HepG2 (cell line): ENCODE results near the gene NUDT13. TPM values are rescaled to one million over a fixed set of nuclear protein-coding genes. Genes with fewer than 3 reads are reported as not detected.

ENCODE experiments used
- CENPX ChIP-seq: sonication (generic); formaldehyde crosslinking; IDR thresholded peaks from 2 replicates; pipeline ENCODE4 v1.9.0; 2021; ENCODE audit warnings: mild to moderate bottlenecking, missing genetic modification reagents, moderate library complexity
- FOXP1 ChIP-seq, 2 experiments: fragments of 450-650 bp in 1 of 2; IDR thresholded peaks; 2 replicates each; pipeline ENCODE4 v1.6.1; 2017 to 2018; ENCODE audit warnings: antibody characterized with exemption in 1 of 2
- GZF1 ChIP-seq: sonication (generic); formaldehyde crosslinking; IDR thresholded peaks from 2 replicates; pipeline ENCODE4 v1.5.1; 2020; ENCODE audit warnings: mild to moderate bottlenecking, missing genetic modification reagents
- HBP1 ChIP-seq: IDR thresholded peaks from 2 replicates; pipeline ENCODE4 v1.6.1; 2016; ENCODE audit warnings: low read depth, control low read depth
- HIC2 ChIP-seq: sonication (generic); formaldehyde crosslinking; IDR thresholded peaks from 2 replicates; pipeline ENCODE4 v1.9.0; 2022; ENCODE audit warnings: low read depth, missing genetic modification reagents
- KDM3A ChIP-seq: IDR thresholded peaks from 2 replicates; pipeline ENCODE4 v1.6.1; 2018; ENCODE audit warnings: low read depth, missing compliant biosample characterization
- KDM6A ChIP-seq: IDR thresholded peaks from 2 replicates; pipeline ENCODE4 v1.6.1; 2016; ENCODE audit warnings: low read depth
- LCORL ChIP-seq, 2 experiments: fragments of 450-650 bp in 1 of 2; sonication (generic) in 1 of 2; formaldehyde crosslinking in 1 of 2; IDR thresholded peaks; 2 replicates each; pipeline versions ENCODE4 v1.5.0 to v1.6.1; 2017 to 2020; ENCODE audit warnings: antibody characterized with exemption in 1 of 2, missing genetic modification reagents in 1 of 2
- NFRKB ChIP-seq: fragments of 450-650 bp; IDR thresholded peaks from 2 replicates; pipeline ENCODE4 v1.6.1; 2017
- NFYC ChIP-seq: IDR thresholded peaks from 2 replicates; pipeline ENCODE4 v1.6.1; 2016; ENCODE audit warnings: missing genetic modification reagents, missing compliant biosample characterization
- SKIL ChIP-seq: sonication (generic); formaldehyde crosslinking; IDR thresholded peaks from 2 replicates; pipeline ENCODE4 v1.8.0; 2022; ENCODE audit warnings: missing genetic modification reagents, mild to moderate bottlenecking, moderate library complexity, borderline replicate concordance
- SNRNP70 ChIP-seq: fragments of 200-400 bp; formaldehyde crosslinking; IDR thresholded peaks from 2 replicates; pipeline ENCODE4 v1.6.1; 2017; ENCODE audit warnings: mild to moderate bottlenecking, low read depth, low read length, moderate library complexity
- SYNCRIP ChIP-seq: fragments of 200-400 bp; formaldehyde crosslinking; IDR thresholded peaks from 2 replicates; pipeline ENCODE4 v1.6.1; 2018; ENCODE audit warnings: mild to moderate bottlenecking, low read depth, low read length; ENCODE audit not compliant: insufficient read depth
- YEATS2 ChIP-seq: sonication (generic); formaldehyde crosslinking; IDR thresholded peaks from 2 replicates; pipeline ENCODE4 v1.4.0; 2020; ENCODE audit warnings: missing genetic modification reagents, borderline replicate concordance
- ZFP36L1 ChIP-seq: sonication (generic); formaldehyde crosslinking; IDR thresholded peaks from 2 replicates; pipeline ENCODE4 v1.8.0; 2022; ENCODE audit warnings: mild to moderate bottlenecking, missing genetic modification reagents, moderate library complexity
- ZNF17 ChIP-seq: sonication (generic); formaldehyde crosslinking; IDR thresholded peaks from 2 replicates; pipeline ENCODE4 v1.5.0; 2020; ENCODE audit warnings: mild to moderate bottlenecking, missing genetic modification reagents
- ZNF296 ChIP-seq: sonication (generic); formaldehyde crosslinking; conservative IDR thresholded peaks from 2 replicates; pipeline ENCODE4 v1.5.0; 2020; ENCODE audit warnings: mild to moderate bottlenecking, missing genetic modification reagents
- ZNF367 ChIP-seq: sonication (generic); formaldehyde crosslinking; IDR thresholded peaks from 2 replicates; pipeline ENCODE4 v1.4.0; 2020; ENCODE audit warnings: missing genetic modification reagents, borderline replicate concordance
- ZNF530 ChIP-seq: sonication (generic); formaldehyde crosslinking; IDR thresholded peaks from 2 replicates; pipeline ENCODE4 v1.5.0; 2020; ENCODE audit warnings: low read depth, mild to moderate bottlenecking, missing genetic modification reagents
- ZNF569 ChIP-seq: sonication (generic); formaldehyde crosslinking; IDR thresholded peaks from 2 replicates; pipeline ENCODE4 v1.5.0; 2020; ENCODE audit warnings: mild to moderate bottlenecking, missing genetic modification reagents, moderate library complexity, borderline replicate concordance
- ZNF570 ChIP-seq: sonication (generic); formaldehyde crosslinking; IDR thresholded peaks from 2 replicates; pipeline ENCODE4 v1.4.0; 2020; ENCODE audit warnings: mild to moderate bottlenecking, missing genetic modification reagents, borderline replicate concordance
- ZNF580 ChIP-seq: IDR thresholded peaks from 2 replicates; pipeline ENCODE4 v1.6.1; 2016; ENCODE audit warnings: low read depth, borderline replicate concordance
- ZNF672 ChIP-seq: sonication (generic); formaldehyde crosslinking; IDR thresholded peaks from 2 replicates; pipeline ENCODE4 v1.8.1; 2022; ENCODE audit warnings: missing genetic modification reagents
- ZNF816 ChIP-seq: sonication (generic); formaldehyde crosslinking; IDR thresholded peaks from 2 replicates; pipeline ENCODE4 v1.8.0; 2022; ENCODE audit warnings: missing genetic modification reagents, mild to moderate bottlenecking, borderline replicate concordance
- polyA plus RNA-seq, 8 experiments: library from polyadenylated mRNA; depleted of rRNA in 3 of 8; stranded (reverse) in 7 of 8; unstranded in 1 of 8; fragments of >200 nt; fragmentation: Illumina TruSeq in 4 of 8; extraction: Trizol in 4 of 8; gene quantifications; 2 replicates each; pipeline versions ENCODE4 v1.2.1 to v1.2.3, GENCODE V29; 2011 to 2016; ENCODE audit warnings: low read depth in 4 of 8, missing spikeins in 1 of 8, mixed read lengths in 1 of 8; ENCODE audit not compliant: insufficient read depth in 1 of 8
- total RNA-seq, 5 experiments: library from RNA; depleted of rRNA; stranded (reverse); fragments of >200 nt; fragmentation: Illumina TruSeq; extraction: Trizol; gene quantifications; 2 replicates each; pipeline ENCODE4 v1.2.3, GENCODE V29; 2016; ENCODE audit warnings: low read depth in 1 of 5

Gene NUDT13
- total and polyA plus RNA-seq, 2 of the 13 experiments (the other 11 are each of a cell fraction or from before 2014, with no cell fraction given) = 4.2 to 6.5 TPM

- no peak for TF ChIP-seq CENPX (CRISPR knock-in tag)
- no peak for TF ChIP-seq NFRKB
- peak; percentile 68 for TF ChIP-seq ZFP36L1 (CRISPR knock-in tag)
- TF ChIP-seq ZNF816 (CRISPR knock-in tag) = peak; percentile 67
- no peak for TF ChIP-seq ZNF530 (CRISPR knock-in tag)
- no peak for TF ChIP-seq ZNF569 (CRISPR knock-in tag)
- peak; percentile 77 for TF ChIP-seq ZNF296
- TF ChIP-seq GZF1 (CRISPR knock-in tag) = peak; percentile 64; the same call in 1 of the 2 replicates
- no peak for TF ChIP-seq ZNF570 (CRISPR knock-in tag)
- TF ChIP-seq SNRNP70 = no peak
- TF ChIP-seq ZNF580 (CRISPR knock-in tag) = peak; percentile 47; the same call in 1 of the 2 replicates
- no peak for TF ChIP-seq LCORL (IDR thresholded peaks at IDR 0.05)
- peak; percentile 83; the same call in 1 of the 2 replicates for TF ChIP-seq LCORL (CRISPR knock-in tag; IDR thresholded peaks at IDR 0.05)
- 0 out of 2 replicates have a peak, but pooled peaks have one; percentile 21 for TF ChIP-seq ZNF672
- TF ChIP-seq SYNCRIP = no peak
- no peak for TF ChIP-seq HIC2 (CRISPR knock-in tag)
- TF ChIP-seq ZNF367 (CRISPR knock-in tag) = 0 out of 2 replicates have a peak, but pooled peaks have one; percentile 29
- no peak; the same call in 1 of the 2 replicates for TF ChIP-seq KDM3A (CRISPR knock-in tag)
- TF ChIP-seq KDM6A (CRISPR knock-in tag) = no peak
- no peak for TF ChIP-seq FOXP1 (IDR thresholded peaks at IDR 0.05)
- TF ChIP-seq FOXP1 (CRISPR knock-in tag; IDR thresholded peaks at IDR 0.05) = no peak; the same call in 1 of the 2 replicates
- no peak for TF ChIP-seq ZNF17
- TF ChIP-seq YEATS2 (CRISPR knock-in tag) = no peak
- no peak; the same call in 1 of the 2 replicates for TF ChIP-seq HBP1 (CRISPR knock-in tag)
- TF ChIP-seq NFYC = peak; percentile 9; the same call in 1 of the 2 replicates
- peak; percentile 57; the same call in 1 of the 2 replicates for TF ChIP-seq SKIL
Observed at GRCh38 chr10:73096449-73097304, 13.6 kb upstream of the NUDT13 start, which contains the start of gene P4HA1 (continued).
